Hepatocyte (in vitro differentiated cells): ENCODE results near the gene SLC35D2. TPM values are rescaled to one million over a fixed set of nuclear protein-coding genes. Genes with fewer than 3 reads are reported as not detected.

Experiments used
- DNase-seq: peaks from one replicate; pipeline ENCODE4 v3.0.0-alpha.2; 2016; ENCODE audit warnings: low spot score
- H2AFZ ChIP-seq: fragments of 200-600 bp; sonication (generic); 2 replicates; pipeline ENCODE4 v1.6.0; 2016; ENCODE audit warnings: antibody characterized with exemption, mild to moderate bottlenecking
- H3K27ac ChIP-seq: fragments of 200-600 bp; sonication (generic); 2 replicates; pipeline ENCODE4 v1.5.1; 2016; ENCODE audit warnings: mild to moderate bottlenecking
- H3K27me3 ChIP-seq: fragments of 200-600 bp; sonication (generic); 2 replicates; pipeline ENCODE4 v1.6.1; 2016
- H3K36me3 ChIP-seq: fragments of 200-600 bp; sonication (generic); replicated peaks from 2 replicates; pipeline ENCODE4 v1.5.1; 2016; ENCODE audit warnings: low read depth; ENCODE audit not compliant: insufficient read depth
- H3K4me1 ChIP-seq: fragments of 200-600 bp; sonication (generic); 2 replicates; pipeline ENCODE4 v1.5.1; 2016; ENCODE audit warnings: mild to moderate bottlenecking, moderate library complexity; ENCODE audit not compliant: insufficient read depth
- H3K4me2 ChIP-seq: fragments of 200-600 bp; sonication (generic); 2 replicates; pipeline ENCODE4 v1.6.0; 2016
- H3K4me3 ChIP-seq: fragments of 200-600 bp; sonication (generic); 2 replicates; pipeline ENCODE4 v1.5.1; 2016; ENCODE audit warnings: mild to moderate bottlenecking
- H3K79me2 ChIP-seq: fragments of 200-600 bp; sonication (generic); 2 replicates; pipeline ENCODE4 v1.6.0; 2017; ENCODE audit warnings: mild to moderate bottlenecking
- H3K9me2 ChIP-seq: fragments of 200-600 bp; sonication (generic); replicated peaks from 2 replicates; pipeline ENCODE4 v1.6.0; 2017; ENCODE audit warnings: mild to moderate bottlenecking; ENCODE audit not compliant: insufficient read depth
- H3K9me3 ChIP-seq: fragments of 200-600 bp; sonication (generic); 2 replicates; pipeline ENCODE4 v1.5.1; 2016; ENCODE audit warnings: low read depth, mild to moderate bottlenecking
- H4K20me1 ChIP-seq: fragments of 200-600 bp; sonication (generic); 2 replicates; pipeline ENCODE4 v1.6.0; 2016; ENCODE audit warnings: mild to moderate bottlenecking; ENCODE audit not compliant: insufficient read depth, poor library complexity, severe bottlenecking
- EZH2 ChIP-seq: fragments of 200-600 bp; sonication (generic); IDR thresholded peaks from 2 replicates; pipeline ENCODE4 v1.6.1; 2016; ENCODE audit warnings: antibody characterized with exemption, mild to moderate bottlenecking, borderline replicate concordance
- EZH2phosphoT487 ChIP-seq: fragments of 200-600 bp; sonication (generic); IDR thresholded peaks from one replicate; pipeline ENCODE4 v1.6.1; 2018; ENCODE audit warnings: antibody characterized with exemption, mild to moderate bottlenecking, low read depth, moderate library complexity; ENCODE audit not compliant: unreplicated experiment, severe bottlenecking
- WGBS: methylation state at CpG from one replicate; pipeline ENCODE4 v1.1.6; 2016; ENCODE audit warnings: low lambda C conversion rate; ENCODE audit errors: missing lambda C conversion rate; 5-methylcytosine and 5-hydroxymethylcytosine counted together
- polyA plus RNA-seq: library from polyadenylated mRNA; unstranded; fragments of >200 nt; fragmentation: Nextera tagmentation; extraction: Ambion mirVana; gene quantifications from 2 replicates; pipeline ENCODE4 v1.2.1, GENCODE V29; 2016
- total RNA-seq: library from RNA; depleted of rRNA; stranded (reverse); fragments of >200 nt; gene quantifications from 2 replicates; pipeline ENCODE4 v1.2.3, GENCODE V29; 2014
- TF ChIP-seq, protein P1 (sequence below): fragments of 200-600 bp; sonication (generic); IDR thresholded peaks from 2 replicates; pipeline ENCODE4 v1.5.1; 2016; ENCODE audit warnings: antibody characterized with exemption, mild to moderate bottlenecking; ENCODE audit not compliant: poor library complexity

Gene SLC35D2
- total and polyA plus RNA-seq, 2 experiments from 2014 or later: 77.7 to 87.5 TPM

- 43% methylated on average over 6 of the region's 6 CpGs for WGBS
- TF ChIP-seq, protein P1, sequence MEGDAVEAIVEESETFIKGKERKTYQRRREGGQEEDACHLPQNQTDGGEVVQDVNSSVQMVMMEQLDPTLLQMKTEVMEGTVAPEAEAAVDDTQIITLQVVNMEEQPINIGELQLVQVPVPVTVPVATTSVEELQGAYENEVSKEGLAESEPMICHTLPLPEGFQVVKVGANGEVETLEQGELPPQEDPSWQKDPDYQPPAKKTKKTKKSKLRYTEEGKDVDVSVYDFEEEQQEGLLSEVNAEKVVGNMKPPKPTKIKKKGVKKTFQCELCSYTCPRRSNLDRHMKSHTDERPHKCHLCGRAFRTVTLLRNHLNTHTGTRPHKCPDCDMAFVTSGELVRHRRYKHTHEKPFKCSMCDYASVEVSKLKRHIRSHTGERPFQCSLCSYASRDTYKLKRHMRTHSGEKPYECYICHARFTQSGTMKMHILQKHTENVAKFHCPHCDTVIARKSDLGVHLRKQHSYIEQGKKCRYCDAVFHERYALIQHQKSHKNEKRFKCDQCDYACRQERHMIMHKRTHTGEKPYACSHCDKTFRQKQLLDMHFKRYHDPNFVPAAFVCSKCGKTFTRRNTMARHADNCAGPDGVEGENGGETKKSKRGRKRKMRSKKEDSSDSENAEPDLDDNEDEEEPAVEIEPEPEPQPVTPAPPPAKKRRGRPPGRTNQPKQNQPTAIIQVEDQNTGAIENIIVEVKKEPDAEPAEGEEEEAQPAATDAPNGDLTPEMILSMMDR: no peak
- no peak for TF ChIP-seq EZH2
- no peak for TF ChIP-seq EZH2phosphoT487
- H3K4me1 ChIP-seq: peaks cover 23% of the 10 kb centered on the region
- H2AFZ ChIP-seq: no peak overlapping the region
- peak overlapping the region; percentile 79 for H3K27ac ChIP-seq
- H3K27me3 ChIP-seq: no peaks in the 10 kb centered on the region
- H3K79me2 ChIP-seq: no peaks in the 10 kb centered on the region
- no peaks in the 10 kb centered on the region for H3K9me2 ChIP-seq
- DNase-seq: peak; percentile 88
- H3K4me2 ChIP-seq: peak overlapping the region; percentile 35
- no peak overlapping the region for H3K4me3 ChIP-seq
- H4K20me1 ChIP-seq: no peaks in the 10 kb centered on the region
- no peaks in the 10 kb centered on the region for H3K9me3 ChIP-seq
- H3K36me3 ChIP-seq: no peaks in the 10 kb centered on the region
Measured at GRCh38 chr9:96344458-96345180, 38.9 kb downstream of the SLC35D2 start.

GRCh38 chr9:96343515-96344360, 39.8 kb downstream of the SLC35D2 start:
- no peak for DNase-seq
- WGBS: 68% methylated on average over 5 of the region's 5 CpGs
- no peak overlapping the region for H2AFZ ChIP-seq

DNA sequence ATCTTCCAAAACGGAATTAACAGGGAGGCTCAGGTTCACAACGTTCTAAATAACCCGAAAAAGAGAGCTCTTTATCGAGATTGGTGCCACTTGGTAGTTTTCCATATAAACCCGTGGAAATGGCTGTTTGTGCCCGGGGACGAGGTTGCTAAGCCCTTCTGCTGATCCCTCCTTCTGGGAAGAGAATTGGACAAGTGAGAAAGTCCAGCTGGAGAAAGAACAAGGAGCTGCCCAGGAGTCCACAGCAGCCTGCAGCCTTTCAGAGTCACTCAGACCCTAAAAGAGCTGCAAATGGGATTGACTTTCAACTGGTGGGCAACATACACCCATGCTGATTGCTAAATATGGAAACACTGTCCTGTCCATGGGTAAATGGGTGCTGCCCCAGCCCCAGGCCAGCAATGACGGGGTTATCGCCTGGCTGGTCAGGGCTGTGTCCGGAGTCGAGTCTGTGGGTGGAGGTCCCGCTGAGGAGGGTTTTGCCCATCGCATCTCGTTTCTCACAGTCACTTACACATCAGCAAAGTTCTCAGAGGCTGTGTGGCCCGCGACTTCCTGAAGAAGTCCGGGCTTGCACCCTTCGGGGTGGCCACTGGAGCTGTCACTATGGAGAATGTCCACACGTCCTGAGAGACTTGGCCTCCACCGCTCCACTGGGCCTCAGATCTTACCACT, 40.8 kb downstream of the SLC35D2 start:
- Histone ChIP-seq H3K36me3 (no peaks in the 10 kb centered on the region), H3K79me2 (no peaks in the 10 kb centered on the region), H3K9me2 (no peaks in the 10 kb centered on the region), H3K4me3 (no peak overlapping the region), H3K4me1 (peaks cover 31% of the 10 kb centered on the region), H3K4me2 (no peak overlapping the region), H3K27ac (peak overlapping the region; percentile 79), H3K9me3 (no peaks in the 10 kb centered on the region), H4K20me1 (no peaks in the 10 kb centered on the region), H2AFZ (no peak overlapping the region), H3K27me3 (no peaks in the 10 kb centered on the region)
- TF ChIP-seq, protein P1: no peak
- WGBS: 87% methylated on average over 20 of the region's 20 CpGs
- DNase-seq: no peak

More at GRCh38 chr9:96343515-96344360, 39.8 kb downstream of the SLC35D2 start:
- peaks cover 30% of the 10 kb centered on the region for H3K4me1 ChIP-seq
- H3K27ac ChIP-seq: peak overlapping the region; percentile 79
- no peaks in the 10 kb centered on the region for H3K27me3 ChIP-seq
- no peaks in the 10 kb centered on the region for H3K79me2 ChIP-seq
- no peaks in the 10 kb centered on the region for H3K9me2 ChIP-seq
- no peaks in the 10 kb centered on the region for H3K36me3 ChIP-seq
- TF ChIP-seq, protein P1: no peak
- TF ChIP-seq EZH2phosphoT487 (no peak), EZH2 (no peak)
- no peaks in the 10 kb centered on the region for H4K20me1 ChIP-seq
- no peaks in the 10 kb centered on the region for H3K9me3 ChIP-seq
- peak overlapping the region; percentile 35 for H3K4me2 ChIP-seq
- no peak overlapping the region for H3K4me3 ChIP-seq
